Neural cell (in vitro differentiated cells): ENCODE measurements around the gene CCDC150.

Experiments
- EP300 ChIP-seq: fragments of 450-650 bp; conservative IDR thresholded peaks from 2 replicates; pipeline ENCODE4 v1.6.1; 2014; ENCODE audit warnings: antibody characterized with exemption, mild to moderate bottlenecking, moderate library complexity; ENCODE audit not compliant: poor library complexity, severe bottlenecking
- EZH2 ChIP-seq: fragments of 200-600, 300-800 bp; shearing (Covaris generic), sonication (generic); IDR thresholded peaks from 2 replicates; pipeline ENCODE4 v1.6.1; 2014; ENCODE audit warnings: antibody characterized with exemption, low read length, borderline replicate concordance, mild to moderate bottlenecking; ENCODE audit not compliant: insufficient read depth, poor library complexity, severe bottlenecking
- MXI1 ChIP-seq: fragments of 450-650 bp; conservative IDR thresholded peaks from 2 replicates; pipeline ENCODE4 v1.6.1; 2014; ENCODE audit warnings: antibody characterized with exemption, mild to moderate bottlenecking; ENCODE audit not compliant: poor library complexity, severe bottlenecking
- POLR2AphosphoS5 ChIP-seq: IDR thresholded peaks from 2 replicates; pipeline ENCODE4 v1.6.1; 2012
- RAD21 ChIP-seq: fragments of 450-650 bp; conservative IDR thresholded peaks from 2 replicates; pipeline ENCODE4 v1.6.1; 2014; ENCODE audit warnings: antibody characterized with exemption, mild to moderate bottlenecking, moderate library complexity
- REST ChIP-seq: IDR thresholded peaks from 2 replicates; pipeline ENCODE4 v1.6.1; 2012; ENCODE audit warnings: borderline replicate concordance
- SMC3 ChIP-seq: fragments of 450-650 bp; conservative IDR thresholded peaks from 2 replicates; pipeline ENCODE4 v1.6.1; 2014; ENCODE audit warnings: antibody characterized with exemption, mild to moderate bottlenecking, moderate library complexity; ENCODE audit not compliant: poor library complexity
- TAF1 ChIP-seq: IDR thresholded peaks from 2 replicates; pipeline ENCODE4 v1.6.1; 2012; ENCODE audit warnings: low read depth
- TF ChIP-seq, protein P1 (sequence below): fragments of 450-650 bp; IDR thresholded peaks from 2 replicates; pipeline ENCODE4 v1.5.1; 2014; ENCODE audit warnings: antibody characterized with exemption, mild to moderate bottlenecking, moderate library complexity; ENCODE audit not compliant: poor library complexity, severe bottlenecking

DNA sequence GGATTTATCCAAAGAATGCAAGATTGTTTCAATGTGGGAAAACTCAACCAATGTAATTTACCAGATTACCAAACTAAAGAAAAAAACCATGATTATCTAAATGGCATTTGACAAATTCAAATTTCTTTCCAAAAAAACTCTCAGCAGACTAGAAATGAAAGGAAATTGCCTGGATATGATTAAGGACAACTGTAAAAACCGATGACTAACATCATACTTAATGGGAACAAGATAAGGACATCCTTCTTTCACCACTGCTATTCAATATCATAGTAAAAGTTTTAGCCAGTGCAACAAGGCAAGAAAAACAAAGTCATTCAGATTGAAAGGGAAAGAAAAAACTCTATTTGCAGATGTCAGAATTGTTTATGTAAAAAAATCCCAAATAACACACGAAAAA is 4.4 kb upstream of the CCDC150 start:
- TF ChIP-seq RAD21 (no peak), TAF1 (no peak), POLR2AphosphoS5 (no peak), EP300 (no peak), EZH2 (no peak), SMC3 (no peak), REST (no peak), MXI1 (no peak)
- TF ChIP-seq, protein P1, sequence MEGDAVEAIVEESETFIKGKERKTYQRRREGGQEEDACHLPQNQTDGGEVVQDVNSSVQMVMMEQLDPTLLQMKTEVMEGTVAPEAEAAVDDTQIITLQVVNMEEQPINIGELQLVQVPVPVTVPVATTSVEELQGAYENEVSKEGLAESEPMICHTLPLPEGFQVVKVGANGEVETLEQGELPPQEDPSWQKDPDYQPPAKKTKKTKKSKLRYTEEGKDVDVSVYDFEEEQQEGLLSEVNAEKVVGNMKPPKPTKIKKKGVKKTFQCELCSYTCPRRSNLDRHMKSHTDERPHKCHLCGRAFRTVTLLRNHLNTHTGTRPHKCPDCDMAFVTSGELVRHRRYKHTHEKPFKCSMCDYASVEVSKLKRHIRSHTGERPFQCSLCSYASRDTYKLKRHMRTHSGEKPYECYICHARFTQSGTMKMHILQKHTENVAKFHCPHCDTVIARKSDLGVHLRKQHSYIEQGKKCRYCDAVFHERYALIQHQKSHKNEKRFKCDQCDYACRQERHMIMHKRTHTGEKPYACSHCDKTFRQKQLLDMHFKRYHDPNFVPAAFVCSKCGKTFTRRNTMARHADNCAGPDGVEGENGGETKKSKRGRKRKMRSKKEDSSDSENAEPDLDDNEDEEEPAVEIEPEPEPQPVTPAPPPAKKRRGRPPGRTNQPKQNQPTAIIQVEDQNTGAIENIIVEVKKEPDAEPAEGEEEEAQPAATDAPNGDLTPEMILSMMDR = no peak
